HCT116 (cell line): ENCODE results near the gene APPBP2. TPM values are rescaled to one million over a fixed set of nuclear protein-coding genes. Genes with fewer than 3 reads are reported as not detected.

Experiments
- ATAC-seq: fragments of 200-7000 bp; cut with Tn5 transposase; 2 replicates; pipeline ENCODE4 v1.9.1; 2020; ENCODE audit warnings: mild to moderate bottlenecking, moderate library complexity
- BruUV-seq: library from RNA; stranded (reverse); fragments of 400-500 nt; replicated peaks from 2 replicates; lab custom pipeline; 2021; lab: Mats Ljungman, UMichigan
- CTCF ChIA-PET: fragments of 300-600 bp; sonication (Branson Sonifier 250); formaldehyde crosslinking; loops from one replicate; lab custom pipeline; 2021; ENCODE audit warnings: antibody characterized with exemption; lab: Charles Lee
- POLR2A ChIA-PET: fragments of 300-600, 350-600 bp; sonication (Branson Sonifier 250); formaldehyde crosslinking; loops from one replicate; lab custom pipeline; 2021; ENCODE audit warnings: antibody characterized with exemption; lab: Charles Lee
- RAD21 ChIA-PET, 2 experiments: fragments of 300-600 bp; sonication (Branson Sonifier 250); formaldehyde crosslinking; loops; one replicate each; lab custom pipeline; 2023; ENCODE audit warnings: low total read pairs in 2 of 2; ENCODE audit not compliant: uncharacterized antibody in 2 of 2, unreplicated experiment in 2 of 2, low non-redundant PET in 1 of 2; lab: Charles Lee
- DNase-seq: peaks from one replicate; pipeline ENCODE4 v3.0.0-alpha.2; 2010; ENCODE audit warnings: low read depth, low spot score
- H2AFZ ChIP-seq: fragments of 200-600 bp; shearing (Covaris generic), sonication (generic); 2 replicates; pipeline ENCODE4 v1.6.1; 2017; ENCODE audit warnings: low read depth, mixed run types, mixed read lengths, antibody characterized with exemption, low read length; ENCODE audit not compliant: poor library complexity, severe bottlenecking
- H3K27ac ChIP-seq: 2 replicates; pipeline ENCODE4 v1.5.1; 2012; ENCODE audit warnings: low read depth, low read length
- H3K27me3 ChIP-seq: fragments of 200-600 bp; sonication (generic); 2 replicates; pipeline ENCODE4 v1.6.1; 2016; ENCODE audit warnings: mixed run types, low read length, mixed read lengths; ENCODE audit not compliant: insufficient read depth
- H3K36me3 ChIP-seq, 2 experiments: fragments of 200-500 bp in 1 of 2; fragments of 200-600 bp in 1 of 2; sonication (Bioruptor generic) in 1 of 2; sonication (generic) in 1 of 2; 2 replicates each; pipeline versions ENCODE4 v1.5.1 to v1.6.1; 2014 to 2016; ENCODE audit warnings: low read length in 2 of 2, inconsistent platforms in 1 of 2, mixed read lengths in 1 of 2, mixed run types in 1 of 2; ENCODE audit not compliant: insufficient read depth in 2 of 2, control insufficient read depth in 1 of 2
- H3K4me1 ChIP-seq, 2 experiments: fragments of 200-600 bp in 1 of 2; sonication (generic) in 1 of 2; 2 replicates each; pipeline versions ENCODE4 v1.5.1 to v1.6.1; 2012 to 2017; ENCODE audit warnings: low read length in 2 of 2, inconsistent platforms in 1 of 2, mild to moderate bottlenecking in 1 of 2, mixed read lengths in 1 of 2, mixed run types in 1 of 2, moderate library complexity in 1 of 2; ENCODE audit not compliant: insufficient read depth in 2 of 2, control insufficient read depth in 1 of 2
- H3K4me2 ChIP-seq: fragments of 200-600 bp; sonication (generic); 2 replicates; pipeline ENCODE4 v1.6.1; 2017; ENCODE audit warnings: mixed run types, low read length, mixed read lengths
- H3K4me3 ChIP-seq, 2 experiments: fragments of 200-600 bp in 1 of 2; sonication (generic) in 1 of 2; replicated peaks in 1 of 2; 2 replicates each; pipeline ENCODE4 v1.5.1; 2011 to 2016; ENCODE audit warnings: low read length in 2 of 2, control low read depth in 1 of 2, low read depth in 1 of 2, mild to moderate bottlenecking in 1 of 2, mixed read lengths in 1 of 2, mixed run types in 1 of 2
- H3K79me2 ChIP-seq: fragments of 200-600 bp; sonication (generic); 2 replicates; pipeline ENCODE4 v1.6.1; 2017; ENCODE audit warnings: mild to moderate bottlenecking, mixed run types, low read length, moderate library complexity, mixed read lengths; ENCODE audit not compliant: insufficient read depth
- H3K9ac ChIP-seq: fragments of 200-600 bp; sonication (generic); 2 replicates; pipeline ENCODE4 v1.6.1; 2016; ENCODE audit warnings: low read length, mixed read lengths
- H3K9me2 ChIP-seq: fragments of 200-600 bp; sonication (generic), shearing (Covaris generic); 2 replicates; pipeline ENCODE4 v1.6.1; 2017; ENCODE audit warnings: mixed run types, mild to moderate bottlenecking, moderate library complexity; ENCODE audit not compliant: insufficient read depth
- H3K9me3 ChIP-seq, 2 experiments: fragments of 200-500 bp in 1 of 2; fragments of 200-600 bp in 1 of 2; sonication (Bioruptor generic) in 1 of 2; sonication (generic) in 1 of 2; 2 replicates each; pipeline ENCODE4 v1.6.1; 2014 to 2017; ENCODE audit warnings: low read length in 2 of 2, mixed read lengths in 2 of 2, inconsistent platforms in 1 of 2, low read depth in 1 of 2, mild to moderate bottlenecking in 1 of 2, mixed run types in 1 of 2, moderate library complexity in 1 of 2; ENCODE audit not compliant: control insufficient read depth in 1 of 2, insufficient read depth in 1 of 2
- H4K20me1 ChIP-seq: fragments of 200-600 bp; sonication (generic), shearing (Covaris generic); 2 replicates; pipeline ENCODE4 v1.6.1; 2017; ENCODE audit warnings: mixed run types, mild to moderate bottlenecking, moderate library complexity; ENCODE audit not compliant: insufficient read depth
- CTCF ChIP-seq, 3 experiments: fragments of 200-600 bp in 1 of 3; sonication (generic) in 1 of 3; IDR thresholded peaks in 2 of 3; conservative IDR thresholded peaks in 1 of 3; 2 replicates each; pipeline ENCODE4 v1.5.1; 2012 to 2017; ENCODE audit warnings: low read depth in 2 of 3, low read length in 2 of 3, antibody characterized with exemption in 1 of 3, borderline replicate concordance in 1 of 3, control low read depth in 1 of 3, mild to moderate bottlenecking in 1 of 3, mixed read lengths in 1 of 3, mixed run types in 1 of 3, moderate library complexity in 1 of 3; ENCODE audit not compliant: insufficient read depth in 1 of 3
- ELF1 ChIP-seq: IDR thresholded peaks from 2 replicates; pipeline ENCODE4 v1.6.1; 2012; ENCODE audit warnings: low read depth, borderline replicate concordance
- FOSL1 ChIP-seq: IDR thresholded peaks from 2 replicates; pipeline ENCODE4 v1.6.1; 2012; ENCODE audit warnings: low read depth
- POLR2A ChIP-seq: IDR thresholded peaks from 2 replicates; pipeline ENCODE4 v1.7.0; 2011; ENCODE audit warnings: borderline replicate concordance; ENCODE audit not compliant: insufficient read depth, insufficient read length; ENCODE audit errors: extremely low read depth
- POLR2AphosphoS5 ChIP-seq: IDR thresholded peaks from 2 replicates; pipeline ENCODE4 v1.6.1; 2011; ENCODE audit warnings: mild to moderate bottlenecking, low read depth, low read length, moderate library complexity
- REST ChIP-seq: IDR thresholded peaks from 2 replicates; pipeline ENCODE4 v1.6.1; 2012; ENCODE audit warnings: low read depth
- SRF ChIP-seq: IDR thresholded peaks from 2 replicates; pipeline ENCODE4 v1.6.1; 2012; ENCODE audit warnings: low read depth
- TCF7L2 ChIP-seq: IDR thresholded peaks from 2 replicates; pipeline ENCODE4 v1.7.0; 2011; ENCODE audit warnings: borderline replicate concordance, inconsistent platforms; ENCODE audit not compliant: insufficient read depth, insufficient read length; ENCODE audit errors: extremely low read depth
- YY1 ChIP-seq: IDR thresholded peaks from 2 replicates; pipeline ENCODE4 v1.6.1; 2011; ENCODE audit warnings: low read length, low read depth, moderate library complexity, mild to moderate bottlenecking; ENCODE audit not compliant: insufficient replicate concordance; ENCODE audit errors: extremely low read depth
- ZFX ChIP-seq: fragments of 450-650 bp; IDR thresholded peaks from 2 replicates; pipeline ENCODE4 v1.6.1; 2017
- ZNF274 ChIP-seq: fragments of 200-500 bp; sonication (Bioruptor generic); IDR thresholded peaks from 2 replicates; pipeline ENCODE4 v1.6.1; 2014; ENCODE audit warnings: mild to moderate bottlenecking, low read depth, low read length, inconsistent platforms
- intact Hi-C: fragments of 100-400 bp; cut with micrococcal nuclease; formaldehyde crosslinking; loops from 2 replicates; pipeline ENCODE4 v1.10.0; 2022
- total RNA-seq: library from RNA; stranded (reverse); gene quantifications from one replicate; pipeline ENCODE4 v1.2.1, GENCODE V29; 2021; ENCODE audit not compliant: unreplicated experiment

The APPBP2 gene
- total RNA-seq, 1 experiment from 2014 or later: 35.8 TPM

GRCh38 chr17:60495260-60495659, 30.8 kb downstream of the APPBP2 start:
- H3K27me3 ChIP-seq: no peaks in the 10 kb centered on the region
- no TSS peak for BruUV-seq
- H3K9ac ChIP-seq: no peak overlapping the region
- no peak overlapping the region for H2AFZ ChIP-seq
- POLR2A ChIA-PET: no interaction called here
- H3K9me2 ChIP-seq: no peaks in the 10 kb centered on the region
- CTCF ChIA-PET: no interaction called here
- no peak overlapping the region for H3K4me3 ChIP-seq
- no peaks in the 10 kb centered on the region for H4K20me1 ChIP-seq
- ATAC-seq (no peak), DNase-seq (no peak)
- no peak overlapping the region for H3K4me2 ChIP-seq
- H3K27ac ChIP-seq: no peak overlapping the region
- peaks cover 7 to 46% of the 10 kb centered on the region in 2 experiments for H3K36me3 ChIP-seq
- H3K9me3 ChIP-seq: peaks cover 6 to 17% of the 10 kb centered on the region in 2 experiments; a peak in 1 of 4 replicates
- RAD21 ChIA-PET: no interaction called here
- H3K79me2 ChIP-seq: peaks cover 8% of the 10 kb centered on the region; the same call in 1 of the 2 replicates
- intact Hi-C loops: no loop called here
- TF ChIP-seq TCF7L2: no peak
- TF ChIP-seq SRF: no peak
- no peak for TF ChIP-seq POLR2A
- TF ChIP-seq YY1: no peak
- no peak for TF ChIP-seq REST
- TF ChIP-seq ELF1: no peak
- no peak for TF ChIP-seq CTCF (IDR thresholded peaks at IDR 0.05 in 2 of 3, conservative IDR thresholded peaks at IDR 0.05 in 1 of 3; ENCODE audit: borderline replicate concordance in 1 of 3, insufficient read depth in 1 of 3, low read depth in 2 of 3, low read length in 2 of 3)
- no peak for TF ChIP-seq POLR2AphosphoS5
- TF ChIP-seq FOSL1: no peak
- TF ChIP-seq ZFX: no peak
- TF ChIP-seq ZNF274: no peak
- TF ChIP-seq, all 23 proteins: peak for 0
- no peaks in the 10 kb centered on the region for H3K4me1 ChIP-seq
